ENCODE data around the gene MT1M.

- TF ChIP-seq POLR2A (IDR thresholded peaks at IDR 0.05) (no peak), CTCF (IDR thresholded peaks at IDR 0.05) (no peak)
Measured at GRCh38 chr16:56623637-56624036, 8.8 kb upstream of the MT1M start.
